ENCODE results near the gene BGN. TPM values are rescaled to one million over a fixed set of nuclear protein-coding genes. Genes with fewer than 3 reads are reported as not detected.

BGN gene
- total and polyA plus RNA-seq, 10 of the 15 experiments (the other 5 are each of a cell fraction or from before 2014, with no cell fraction given) = 0.06 to 0.18 (median 0.12) TPM; not detected in 7

DNA sequence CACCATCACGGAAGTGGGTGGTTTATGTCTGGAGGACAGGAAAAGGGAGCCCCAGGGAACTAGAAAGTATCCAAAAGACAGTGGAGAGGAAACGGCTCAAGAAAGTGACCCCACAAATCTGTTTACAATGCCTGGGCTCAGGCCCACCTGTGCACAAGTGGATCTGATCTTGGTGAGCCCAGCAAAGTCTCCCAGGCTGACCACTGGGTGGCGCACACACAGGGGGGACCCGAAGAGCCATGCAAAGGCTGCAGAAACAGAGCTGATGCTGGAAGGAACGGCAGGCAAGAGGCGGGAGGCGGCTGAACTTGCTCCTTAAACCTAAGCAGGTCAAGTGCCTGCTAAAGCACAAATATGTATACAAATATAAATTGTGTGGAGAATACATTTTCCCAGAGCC, 34.0 kb upstream of the BGN start:
- no peaks in the 10 kb centered on the region for H3K4me1 ChIP-seq (ENCODE audit: control insufficient read depth, insufficient read depth, low read length)
- 33% methylated on average over 7 of the region's 7 CpGs for WGBS (ENCODE audit: insufficient coverage, insufficient replicate concordance, low lambda C conversion rate, missing lambda C conversion rate)
- RAD21 ChIA-PET (ENCODE audit: unreplicated experiment) = no interaction called here
- no peak for TF ChIP-seq CHD4 (IDR thresholded peaks at IDR 0.05)
- peak; percentile 61 to 76 (median 71) for TF ChIP-seq CTCF (IDR thresholded peaks at IDR 0.05 in 2 of 3, conservative IDR thresholded peaks at IDR 0.05 in 1 of 3; ENCODE audit: control insufficient read depth in 2 of 3, extremely low read depth in 1 of 3, insufficient read depth in 1 of 3, low read depth in 3 of 3, low read length in 3 of 3)
- TF ChIP-seq, protein P1, sequence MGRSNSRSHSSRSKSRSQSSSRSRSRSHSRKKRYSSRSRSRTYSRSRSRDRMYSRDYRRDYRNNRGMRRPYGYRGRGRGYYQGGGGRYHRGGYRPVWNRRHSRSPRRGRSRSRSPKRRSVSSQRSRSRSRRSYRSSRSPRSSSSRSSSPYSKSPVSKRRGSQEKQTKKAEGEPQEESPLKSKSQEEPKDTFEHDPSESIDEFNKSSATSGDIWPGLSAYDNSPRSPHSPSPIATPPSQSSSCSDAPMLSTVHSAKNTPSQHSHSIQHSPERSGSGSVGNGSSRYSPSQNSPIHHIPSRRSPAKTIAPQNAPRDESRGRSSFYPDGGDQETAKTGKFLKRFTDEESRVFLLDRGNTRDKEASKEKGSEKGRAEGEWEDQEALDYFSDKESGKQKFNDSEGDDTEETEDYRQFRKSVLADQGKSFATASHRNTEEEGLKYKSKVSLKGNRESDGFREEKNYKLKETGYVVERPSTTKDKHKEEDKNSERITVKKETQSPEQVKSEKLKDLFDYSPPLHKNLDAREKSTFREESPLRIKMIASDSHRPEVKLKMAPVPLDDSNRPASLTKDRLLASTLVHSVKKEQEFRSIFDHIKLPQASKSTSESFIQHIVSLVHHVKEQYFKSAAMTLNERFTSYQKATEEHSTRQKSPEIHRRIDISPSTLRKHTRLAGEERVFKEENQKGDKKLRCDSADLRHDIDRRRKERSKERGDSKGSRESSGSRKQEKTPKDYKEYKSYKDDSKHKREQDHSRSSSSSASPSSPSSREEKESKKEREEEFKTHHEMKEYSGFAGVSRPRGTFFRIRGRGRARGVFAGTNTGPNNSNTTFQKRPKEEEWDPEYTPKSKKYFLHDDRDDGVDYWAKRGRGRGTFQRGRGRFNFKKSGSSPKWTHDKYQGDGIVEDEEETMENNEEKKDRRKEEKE (IDR thresholded peaks at IDR 0.05) = no peak
- TF ChIP-seq MEF2A (IDR thresholded peaks at IDR 0.05; ENCODE audit: insufficient read depth, low read depth, low read length) = no peak
- peak; percentile 30; the same call in 1 of the 2 replicates for TF ChIP-seq SMC3 (IDR thresholded peaks at IDR 0.05; ENCODE audit: borderline replicate concordance, low read length)
- TF ChIP-seq SMAD1 (IDR thresholded peaks at IDR 0.05; ENCODE audit: low read depth, partially characterized antibody) = no peak
- no peaks in the 10 kb centered on the region for H3K27me3 ChIP-seq (replicated peaks in 1 of 2; ENCODE audit: control insufficient read depth in 2 of 2, insufficient read depth in 2 of 2, low read length in 1 of 2)
- H4K20me1 ChIP-seq (ENCODE audit: control insufficient read depth, insufficient read depth) = no peaks in the 10 kb centered on the region
- H3K36me3 ChIP-seq (ENCODE audit: control insufficient read depth in 2 of 2, insufficient read depth in 2 of 2, low read length in 1 of 2) = no peaks in the 10 kb centered on the region; a peak in 1 of 4 replicates
- ATAC-seq (peak; percentile 97), FAIRE-seq (no peak), DNase-seq (ENCODE audit: low read depth, low spot score) (no peak)
- no peak overlapping the region for H3K4me2 ChIP-seq (ENCODE audit: control insufficient read depth, insufficient read depth)
- in situ Hi-C loops (cut with MboI) = no loop called here
- H3K27ac ChIP-seq (ENCODE audit: control insufficient read depth, insufficient read depth) = no peak overlapping the region
- no peak overlapping the region for H3K9ac ChIP-seq (ENCODE audit: control insufficient read depth, insufficient read depth, low read length)
- no peaks in the 10 kb centered on the region for H3K79me2 ChIP-seq (ENCODE audit: control insufficient read depth, insufficient read depth, low read length)
- no TSS peak for BruUV-seq (replicated peaks)
- no peak overlapping the region for H3K4me3 ChIP-seq
- CTCF ChIA-PET = interaction anchor here (0.7 to 1.7 kb wide), 9 partner anchors 9 to 519 kb away, joined by 3 to 7 read pairs (median 4); no protein-coding TSS in a partner anchor
- H3K9me3 ChIP-seq (replicated peaks; ENCODE audit: control insufficient read depth, insufficient read depth, low read length) = no peaks in the 10 kb centered on the region
- H2AFZ ChIP-seq (ENCODE audit: control insufficient read depth, low read depth, low read length) = no peak overlapping the region
- POLR2A ChIA-PET = no interaction called here
- SMC1A ChIA-PET (ENCODE audit: uncharacterized antibody, unreplicated experiment) = interaction anchor here (1.1 kb wide), 1 partner anchor 47 kb away, joined by 4 read pairs; no protein-coding TSS in a partner anchor
- intact Hi-C loops (cut with micrococcal nuclease; ENCODE audit: unreplicated experiment) = no loop called here

Data from GM12878 (cell line).